Measurements from ENCODE around the gene IMP4. TPM values are rescaled to one million over a fixed set of nuclear protein-coding genes. Genes with fewer than 3 reads are reported as not detected.
A peak's percentile ranks its signal among the peaks of the same experiment; 100 is the strongest.

IMP4 gene
- total and polyA plus RNA-seq, 2 of the 8 experiments (the other 6 are each of a cell fraction or from before 2014, with no cell fraction given), result 96.8 to 194 TPM

GRCh38 chr2:130393318-130393910 is 50.7 kb downstream of the IMP4 start:
- Histone ChIP-seq H3K27me3 (replicated peaks in 1 of 4; ENCODE audit: control insufficient read depth in 3 of 4, extremely low read depth in 1 of 4, insufficient read depth in 3 of 4, low read length in 3 of 4) (peaks cover 0 to 14% (median 8%) of the 10 kb centered on the region in 4 experiments; a peak in 4 of 7 replicates), H3K23me2 (ENCODE audit: low read depth, low read length) (peaks cover 6% of the 10 kb centered on the region; the same call in 1 of the 2 replicates), H2BK5ac (ENCODE audit: low read depth, low read length) (no peak overlapping the region), H2AFZ (ENCODE audit: low read length) (no peak overlapping the region), H3K4ac (replicated peaks; ENCODE audit: insufficient read length, low read depth, low read length) (no peak overlapping the region), H4K20me1 (replicated peaks in 1 of 2; ENCODE audit: control insufficient read depth in 1 of 2, insufficient read depth in 2 of 2, low read length in 2 of 2) (peaks cover 0 to 1% of the 10 kb centered on the region in 2 experiments), H4K91ac (replicated peaks; ENCODE audit: insufficient read length, low read length) (no peak overlapping the region), H2BK120ac (replicated peaks; ENCODE audit: low read depth, low read length) (no peak overlapping the region), H3K4me1 (replicated peaks in 1 of 4; ENCODE audit: control insufficient read depth in 3 of 4, insufficient read depth in 4 of 4, low read length in 3 of 4) (peaks cover 0 to 10% (median 3%) of the 10 kb centered on the region in 4 experiments; a peak in 5 of 7 replicates), H3K56ac (replicated peaks; ENCODE audit: insufficient read length, low read depth, low read length) (no peak overlapping the region), H2AK5ac (ENCODE audit: low read depth, low read length) (no peak overlapping the region), H3K9me3 (ENCODE audit: insufficient read depth in 2 of 2, low read depth in 1 of 2, low read length in 1 of 2) (no peaks in the 10 kb centered on the region), H3K4me2 (ENCODE audit: insufficient read depth in 1 of 2, low read depth in 2 of 2, low read length in 2 of 2) (no peak overlapping the region), H2BK12ac (ENCODE audit: low read depth, low read length) (no peak overlapping the region; the same call in 1 of the 2 replicates), H4K5ac (ENCODE audit: insufficient read length, low read depth, low read length) (no peak overlapping the region), H3K23ac (ENCODE audit: insufficient read length) (no peak overlapping the region), H4K8ac (ENCODE audit: extremely low read depth, insufficient read depth, low read length) (no peak overlapping the region), H3K27ac (ENCODE audit: low read depth, low read length) (no peak overlapping the region), H2BK15ac (ENCODE audit: low read length) (0 out of 2 replicates have a peak overlapping the region, but pooled peaks have one; percentile 29), H3K18ac (ENCODE audit: extremely low read depth, low read length) (no peak overlapping the region), H3K36me3 (ENCODE audit: control insufficient read depth in 2 of 4, insufficient read depth in 4 of 4, low read length in 3 of 4) (no peaks in the 10 kb centered on the region), H3K79me1 (ENCODE audit: low read depth, low read length) (no peaks in the 10 kb centered on the region), H3K79me2 (ENCODE audit: control insufficient read depth in 1 of 2, insufficient read depth in 2 of 2, low read length in 2 of 2) (no peaks in the 10 kb centered on the region), H3K9ac (replicated peaks in 1 of 4; ENCODE audit: extremely low read depth in 1 of 4, low read depth in 3 of 4, low read length in 3 of 4) (no peak overlapping the region), H3K4me3 (ENCODE audit: extremely low read depth in 1 of 4, insufficient read depth in 2 of 4, low read depth in 3 of 4, low read length in 4 of 4) (no peak overlapping the region), H2BK20ac (ENCODE audit: low read length) (no peak overlapping the region), H3K14ac (ENCODE audit: insufficient read length) (no peak overlapping the region)
- POLR2A ChIA-PET (ENCODE audit: partially characterized antibody), result no interaction called here
- CTCF ChIA-PET (ENCODE audit: partially characterized antibody), result interaction anchor here (0.7 to 1.3 kb wide), 3 partner anchors 15 to 20 kb away, joined by 3 read pairs; no protein-coding TSS in a partner anchor
- 94% methylated on average over 7 of the region's 7 CpGs; no CpG with 5 or more reads in 1 of the 2 experiments for WGBS, 2 experiments (ENCODE audit: extremely low coverage in 1 of 2, insufficient coverage in 1 of 2, insufficient read length in 1 of 2, insufficient replicate concordance in 2 of 2, low coverage in 1 of 2, low lambda C conversion rate in 2 of 2, missing lambda C conversion rate in 1 of 2)
- no peak for TF ChIP-seq HDAC2 (IDR thresholded peaks at IDR 0.05; ENCODE audit: borderline replicate concordance in 1 of 2, low read depth in 2 of 2, low read length in 2 of 2)
- no peak for TF ChIP-seq CTCF (IDR thresholded peaks at IDR 0.05; ENCODE audit: control extremely low read depth in 1 of 3, insufficient read depth in 1 of 3, low read depth in 1 of 3, low read length in 3 of 3)
- TF ChIP-seq SRF (IDR thresholded peaks at IDR 0.05; ENCODE audit: low read depth, low read length), result no peak
- TF ChIP-seq ATF3 (IDR thresholded peaks at IDR 0.05; ENCODE audit: insufficient read depth, low read depth, low read length), result no peak
- no peak for TF ChIP-seq ASH2L (IDR thresholded peaks at IDR 0.05; ENCODE audit: low read length)
- TF ChIP-seq ZNF274 (IDR thresholded peaks at IDR 0.05; ENCODE audit: borderline replicate concordance, extremely low read depth, low read length), result no peak
- TF ChIP-seq RFX5 (IDR thresholded peaks at IDR 0.05; ENCODE audit: borderline replicate concordance, low read depth, low read length), result no peak
- no peak for TF ChIP-seq CTBP2 (IDR thresholded peaks at IDR 0.05; ENCODE audit: borderline replicate concordance, insufficient read depth, insufficient read length, low read length)
- DNase-seq (ENCODE audit: low read depth in 1 of 2, low spot score in 2 of 2) (no peak), FAIRE-seq (no peak)

Measured in H1 (cell line).